ENCODE results near the gene PANK2. TPM values are rescaled to one million over a fixed set of nuclear protein-coding genes. Genes with fewer than 3 reads are reported as not detected.

The PANK2 gene
- total RNA-seq, result 40.6 and 49.6 TPM in 2 replicates

GRCh38 chr20:3888622-3889488, at the start of gene PANK2:
PANK2 (plus strand) TSS chr20:3889387.

GRCh38 chr20:3846740-3847428, 42.3 kb upstream of the PANK2 start, which contains the start of gene MAVS:
MAVS (plus strand) TSS chr20:3846834; CDS start chr20:3854625, 7,791 bp downstream.

Other genes with a start within 250 kb of the PANK2 start
- gene GFRA4, start 226.0 kb upstream of the PANK2 start, total RNA-seq, result not detected in 2 replicates
- not detected in 2 replicates for gene ADAM33, start 207.4 kb upstream of the PANK2 start, total RNA-seq
- not detected in 2 replicates for gene SIGLEC1, start 176.8 kb upstream of the PANK2 start, total RNA-seq
- gene HSPA12B, start 156.7 kb upstream of the PANK2 start, total RNA-seq, result 49.3 and 50.2 TPM in 2 replicates
- gene ADISSP, start 121.6 kb upstream of the PANK2 start, total RNA-seq, result 56.4 and 56.9 TPM in 2 replicates
- gene SPEF1, start 107.9 kb upstream of the PANK2 start, total RNA-seq, result not detected in 2 replicates
- 97.8 and 101 TPM in 2 replicates for gene CENPB, start 102.6 kb upstream of the PANK2 start, total RNA-seq
- gene CDC25B, start 93.1 kb upstream of the PANK2 start, total RNA-seq, result 59.7 and 65.4 TPM in 2 replicates
- gene AP5S1, start 68.8 kb upstream of the PANK2 start, total RNA-seq, result 23.5 and 26.3 TPM in 2 replicates
- gene MAVS, start 42.6 kb upstream of the PANK2 start, total RNA-seq, result 23.9 and 28.4 TPM in 2 replicates
- gene RNF24, start 126.2 kb downstream of the PANK2 start, total RNA-seq, result 5.4 and 10.1 TPM in 2 replicates

All from mammary microvascular endothelial cell (primary cell).